ENCODE data around the gene VDR.

The VDR gene

GRCh38 chr12:47858511-47859266, 46.1 kb downstream of the VDR start:
- H3K4me2 ChIP-seq (ENCODE audit: low read length), result no peak overlapping the region
- no peaks in the 10 kb centered on the region for H3K36me3 ChIP-seq (replicated peaks; ENCODE audit: low read depth, low read length)
- H2AFZ ChIP-seq (ENCODE audit: low read depth, low read length), result no peak overlapping the region
- H3K27ac ChIP-seq (ENCODE audit: low read length), result no peak overlapping the region
- H4K20me1 ChIP-seq (ENCODE audit: insufficient read depth, low read length), result no peaks in the 10 kb centered on the region
- no peak overlapping the region for H3K4me3 ChIP-seq (ENCODE audit: low read length)
- no peak overlapping the region for H3K9ac ChIP-seq (ENCODE audit: low read length)
- peaks cover 11% of the 10 kb centered on the region; the same call in 1 of the 2 replicates for H3K27me3 ChIP-seq (ENCODE audit: low read depth, low read length)
- TF ChIP-seq EZH2phosphoT487 (IDR thresholded peaks at IDR 0.05; ENCODE audit: low read depth), result no peak
- no peak for TF ChIP-seq CTCF (IDR thresholded peaks at IDR 0.05; ENCODE audit: low read depth, low read length)
- H3K9me3 ChIP-seq (ENCODE audit: insufficient read depth, low read length), result no peaks in the 10 kb centered on the region
- H3K79me2 ChIP-seq (ENCODE audit: low read length), result no peaks in the 10 kb centered on the region
- no peaks in the 10 kb centered on the region for H3K4me1 ChIP-seq (ENCODE audit: low read length)

DNA sequence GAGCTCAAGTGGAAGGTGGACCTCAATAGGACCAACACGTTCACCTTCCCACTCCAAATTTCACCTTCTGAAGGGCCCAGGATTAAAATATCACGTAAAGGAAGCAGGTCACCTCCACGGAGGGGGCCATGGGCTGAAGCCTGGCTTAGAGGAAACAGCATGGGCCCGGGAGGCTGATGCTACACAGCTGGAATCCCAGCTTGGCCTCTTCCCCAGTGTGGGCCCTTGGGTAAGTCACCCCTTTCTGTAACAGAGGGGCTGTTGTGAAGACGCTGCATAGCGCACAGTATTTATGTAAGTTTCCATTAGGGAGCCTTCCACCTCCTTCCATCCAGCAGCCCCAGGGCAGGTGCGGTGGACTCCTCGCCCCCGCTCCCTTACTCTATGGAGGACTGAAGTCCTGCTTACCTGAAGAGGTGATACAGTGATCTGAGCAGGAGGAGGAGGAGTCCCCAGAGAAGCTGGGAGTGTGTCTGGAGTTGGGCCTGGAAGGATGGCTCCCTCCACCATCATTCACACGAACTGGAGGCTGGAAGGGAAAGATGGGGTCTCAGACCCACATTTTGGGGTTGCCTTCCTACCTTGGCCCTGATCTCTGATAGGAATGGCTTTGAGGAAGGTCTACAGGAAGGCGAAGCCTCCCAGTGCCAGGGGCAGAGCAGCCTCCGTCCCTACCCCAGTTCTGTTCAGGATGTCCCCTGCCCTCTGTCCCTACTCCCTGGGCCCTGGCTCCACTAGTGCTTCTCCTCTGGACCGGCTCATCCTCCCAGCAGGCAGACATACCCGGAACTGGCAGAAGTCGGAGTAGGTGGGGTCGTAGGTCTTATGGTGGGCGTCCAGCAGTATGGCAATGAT, 47.8 kb downstream of the VDR start:
- Histone ChIP-seq H3K36me3 (replicated peaks; ENCODE audit: low read depth, low read length) (no peaks in the 10 kb centered on the region), H3K4me1 (ENCODE audit: low read length) (no peaks in the 10 kb centered on the region), H4K20me1 (ENCODE audit: insufficient read depth, low read length) (no peaks in the 10 kb centered on the region), H3K4me3 (ENCODE audit: low read length) (no peak overlapping the region), H3K9ac (ENCODE audit: low read length) (no peak overlapping the region), H3K9me3 (ENCODE audit: insufficient read depth, low read length) (no peaks in the 10 kb centered on the region), H3K27ac (ENCODE audit: low read length) (no peak overlapping the region), H3K27me3 (ENCODE audit: low read depth, low read length) (peaks cover 11% of the 10 kb centered on the region), H3K4me2 (ENCODE audit: low read length) (no peak overlapping the region), H2AFZ (ENCODE audit: low read depth, low read length) (no peak overlapping the region), H3K79me2 (ENCODE audit: low read length) (no peaks in the 10 kb centered on the region)
- TF ChIP-seq EZH2phosphoT487 (IDR thresholded peaks at IDR 0.05; ENCODE audit: low read depth) (no peak), CTCF (IDR thresholded peaks at IDR 0.05; ENCODE audit: low read depth, low read length) (no peak)

DNA sequence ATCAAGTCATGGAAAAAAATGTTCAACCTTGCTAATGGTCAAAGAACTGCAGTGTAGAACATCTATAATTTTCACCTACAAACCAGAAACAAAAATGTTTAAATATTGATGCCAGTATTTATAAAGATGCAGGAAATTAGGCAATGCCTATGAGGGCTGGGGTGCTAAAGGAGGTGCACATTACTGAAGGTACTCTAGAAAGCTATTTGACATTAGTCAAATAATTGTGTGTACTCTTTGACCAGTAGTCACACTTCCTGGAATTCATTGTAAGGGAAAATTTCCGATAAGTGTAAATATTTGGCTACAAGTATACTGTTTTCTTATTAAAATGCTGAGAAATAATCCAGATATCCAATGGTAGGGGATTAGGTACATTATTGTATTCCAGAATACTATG, 48.7 kb downstream of the VDR start:
- no peak for TF ChIP-seq EZH2phosphoT487 (IDR thresholded peaks at IDR 0.05; ENCODE audit: low read depth)
- no peak for TF ChIP-seq CTCF (IDR thresholded peaks at IDR 0.05; ENCODE audit: low read depth, low read length)
- no peaks in the 10 kb centered on the region for H3K36me3 ChIP-seq (replicated peaks; ENCODE audit: low read depth, low read length)
- H4K20me1 ChIP-seq (ENCODE audit: insufficient read depth, low read length), result no peaks in the 10 kb centered on the region
- no peak overlapping the region for H3K4me2 ChIP-seq (ENCODE audit: low read length)
- H2AFZ ChIP-seq (ENCODE audit: low read depth, low read length), result no peak overlapping the region
- no peaks in the 10 kb centered on the region for H3K79me2 ChIP-seq (ENCODE audit: low read length)
- no peaks in the 10 kb centered on the region for H3K9me3 ChIP-seq (ENCODE audit: insufficient read depth, low read length)
- no peak overlapping the region for H3K4me3 ChIP-seq (ENCODE audit: low read length)
- peaks cover 11% of the 10 kb centered on the region for H3K27me3 ChIP-seq (ENCODE audit: low read depth, low read length)
- H3K4me1 ChIP-seq (ENCODE audit: low read length), result no peaks in the 10 kb centered on the region
- H3K9ac ChIP-seq (ENCODE audit: low read length), result no peak overlapping the region
- H3K27ac ChIP-seq (ENCODE audit: low read length), result no peak overlapping the region

- Histone ChIP-seq H3K27me3 (ENCODE audit: low read depth, low read length) (peaks cover 6% of the 10 kb centered on the region), H3K4me1 (ENCODE audit: low read length) (no peaks in the 10 kb centered on the region), H3K79me2 (ENCODE audit: low read length) (no peaks in the 10 kb centered on the region), H2AFZ (ENCODE audit: low read depth, low read length) (no peak overlapping the region), H4K20me1 (ENCODE audit: insufficient read depth, low read length) (no peaks in the 10 kb centered on the region), H3K27ac (ENCODE audit: low read length) (no peak overlapping the region), H3K9me3 (ENCODE audit: insufficient read depth, low read length) (no peaks in the 10 kb centered on the region), H3K9ac (ENCODE audit: low read length) (no peak overlapping the region), H3K4me2 (ENCODE audit: low read length) (no peak overlapping the region), H3K36me3 (replicated peaks; ENCODE audit: low read depth, low read length) (no peaks in the 10 kb centered on the region), H3K4me3 (ENCODE audit: low read length) (no peak overlapping the region)
- TF ChIP-seq CTCF (IDR thresholded peaks at IDR 0.05; ENCODE audit: low read depth, low read length), result no peak
- no peak for TF ChIP-seq EZH2phosphoT487 (IDR thresholded peaks at IDR 0.05; ENCODE audit: low read depth)
Observed at GRCh38 chr12:47855502-47855901, 49.3 kb downstream of the VDR start.
